Panc1 (cell line): ENCODE data around the gene CHCHD6. TPM values are rescaled to one million over a fixed set of nuclear protein-coding genes. Genes with fewer than 3 reads are reported as not detected.

Experiments
- ATAC-seq: fragments of 200-7000 bp; cut with Tn5 transposase; 2 replicates; pipeline ENCODE4 v1.9.1; 2020; ENCODE audit warnings: mild to moderate bottlenecking, moderate library complexity
- BruUV-seq: library from RNA; stranded (reverse); fragments of 400-500 nt; replicated peaks from 2 replicates; lab custom pipeline; 2021; lab: Mats Ljungman, UMichigan
- CTCF ChIA-PET: fragments of 300-600 bp; sonication (Branson Sonifier 250); formaldehyde crosslinking; loops from one replicate; lab custom pipeline; 2022; ENCODE audit warnings: antibody characterized with exemption; lab: Charles Lee
- POLR2A ChIA-PET: fragments of 300-600 bp; sonication (Branson Sonifier 250); formaldehyde crosslinking; loops from one replicate; lab custom pipeline; 2022; ENCODE audit warnings: antibody characterized with exemption; lab: Charles Lee
- DNase-seq: peaks from one replicate; pipeline ENCODE4 v3.0.0-alpha.2; 2010; ENCODE audit warnings: low read depth, low spot score
- H3K27ac ChIP-seq: 2 replicates; pipeline ENCODE4 v1.5.1; 2011; ENCODE audit warnings: mild to moderate bottlenecking, low read length, inconsistent platforms
- H3K27me3 ChIP-seq: fragments of 200-500 bp; sonication (Bioruptor generic); 2 replicates; pipeline ENCODE4 v1.6.0; 2014; ENCODE audit warnings: low read length, inconsistent platforms; ENCODE audit not compliant: control insufficient read depth, insufficient read depth
- H3K36me3 ChIP-seq: fragments of 200-500 bp; sonication (Bioruptor generic); 2 replicates; pipeline ENCODE4 v1.5.1; 2014; ENCODE audit warnings: inconsistent platforms, mild to moderate bottlenecking, low read length, moderate library complexity; ENCODE audit not compliant: control insufficient read depth, insufficient read depth
- H3K4me1 ChIP-seq: 2 replicates; pipeline ENCODE4 v1.5.1; 2011; ENCODE audit warnings: inconsistent platforms, mild to moderate bottlenecking, low read length, moderate library complexity; ENCODE audit not compliant: control insufficient read depth, insufficient read depth
- H3K4me3 ChIP-seq, 2 experiments: 2 replicates each; pipeline ENCODE4 v1.5.1; 2011 to 2012; ENCODE audit warnings: low read depth in 2 of 2, low read length in 2 of 2, mild to moderate bottlenecking in 2 of 2, inconsistent platforms in 1 of 2, moderate library complexity in 1 of 2
- H3K9me3 ChIP-seq: fragments of 200-500 bp; sonication (Bioruptor generic); 2 replicates; pipeline ENCODE4 v1.5.1; 2014; ENCODE audit warnings: low read depth, mild to moderate bottlenecking, inconsistent platforms, low read length, moderate library complexity; ENCODE audit not compliant: control insufficient read depth, insufficient read depth
- CTCF ChIP-seq: fragments of 450-650 bp; IDR thresholded peaks from 2 replicates; pipeline ENCODE4 v1.5.1; 2017; ENCODE audit warnings: mild to moderate bottlenecking
- POLR2AphosphoS5 ChIP-seq: IDR thresholded peaks from 2 replicates; pipeline ENCODE4 v1.6.1; 2012; ENCODE audit warnings: mild to moderate bottlenecking, low read depth, low read length, moderate library complexity
- SIN3A ChIP-seq: IDR thresholded peaks from 2 replicates; pipeline ENCODE4 v1.6.1; 2012; ENCODE audit warnings: low read depth, mild to moderate bottlenecking, low read length, moderate library complexity, borderline replicate concordance; ENCODE audit not compliant: insufficient read depth
- TCF7L2 ChIP-seq: IDR thresholded peaks from 2 replicates; pipeline ENCODE4 v1.6.1; 2011; ENCODE audit warnings: mild to moderate bottlenecking, low read depth, low read length, inconsistent platforms
- in situ Hi-C: cut with HindIII; loops from 2 replicates; pipeline ENCODE4 v1.10.0; 2016; ENCODE audit warnings: low sequenced_read_pairs, low pct_unique_long_range_greater_than_20kb
- intact Hi-C: fragments of 100-400 bp; cut with micrococcal nuclease; formaldehyde crosslinking; loops from one replicate; pipeline ENCODE4 v1.10.0; 2022; ENCODE audit not compliant: unreplicated experiment
- total RNA-seq: library from RNA; stranded (reverse); gene quantifications from one replicate; pipeline ENCODE4 v1.2.1, GENCODE V29; 2021; ENCODE audit not compliant: unreplicated experiment
- TF ChIP-seq, protein P1 (sequence below), 2 experiments: IDR thresholded peaks; 2 replicates each; pipeline ENCODE4 v1.6.1; 2011 to 2012; ENCODE audit warnings: low read depth in 2 of 2, control low read depth in 1 of 2, low read length in 1 of 2, mild to moderate bottlenecking in 1 of 2, moderate library complexity in 1 of 2; ENCODE audit not compliant: insufficient read depth in 1 of 2

CHCHD6 gene
- total RNA-seq, 1 experiment from 2014 or later = 31.5 TPM

DNA sequence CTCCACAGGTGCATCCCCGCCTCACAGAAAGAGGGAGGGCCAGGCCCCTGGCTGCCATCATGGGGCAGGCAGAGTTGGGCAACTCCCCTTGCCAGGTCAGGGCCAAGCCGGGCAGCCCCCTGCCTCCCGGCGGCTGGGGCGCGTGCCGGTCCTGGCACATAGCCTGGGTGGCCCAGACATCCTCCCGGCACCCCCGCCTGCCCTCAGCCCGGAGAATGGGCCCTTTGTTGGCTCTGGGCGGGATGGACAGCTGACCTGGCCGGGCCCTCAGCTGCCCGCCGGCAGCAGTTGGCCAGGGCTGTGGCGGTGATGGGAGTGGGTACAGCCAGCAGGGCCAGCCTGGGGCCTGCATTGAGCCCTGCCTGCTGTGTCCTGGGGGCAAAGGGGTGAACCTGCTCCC is 295.3 kb downstream of the CHCHD6 start:
- Histone ChIP-seq H3K27ac (no peak overlapping the region), H3K9me3 (no peaks in the 10 kb centered on the region), H3K4me3 (no peak overlapping the region), H3K27me3 (no peaks in the 10 kb centered on the region), H3K36me3 (no peaks in the 10 kb centered on the region), H3K4me1 (peaks cover 5% of the 10 kb centered on the region; the same call in 1 of the 2 replicates)
- ChIA-PET CTCF (no interaction called here), POLR2A (no interaction called here)
- no peak for DNase-seq
- no peak for ATAC-seq
- no TSS peak for BruUV-seq
- no peak for TF ChIP-seq CTCF
- TF ChIP-seq TCF7L2 = no peak
- TF ChIP-seq, protein P1, sequence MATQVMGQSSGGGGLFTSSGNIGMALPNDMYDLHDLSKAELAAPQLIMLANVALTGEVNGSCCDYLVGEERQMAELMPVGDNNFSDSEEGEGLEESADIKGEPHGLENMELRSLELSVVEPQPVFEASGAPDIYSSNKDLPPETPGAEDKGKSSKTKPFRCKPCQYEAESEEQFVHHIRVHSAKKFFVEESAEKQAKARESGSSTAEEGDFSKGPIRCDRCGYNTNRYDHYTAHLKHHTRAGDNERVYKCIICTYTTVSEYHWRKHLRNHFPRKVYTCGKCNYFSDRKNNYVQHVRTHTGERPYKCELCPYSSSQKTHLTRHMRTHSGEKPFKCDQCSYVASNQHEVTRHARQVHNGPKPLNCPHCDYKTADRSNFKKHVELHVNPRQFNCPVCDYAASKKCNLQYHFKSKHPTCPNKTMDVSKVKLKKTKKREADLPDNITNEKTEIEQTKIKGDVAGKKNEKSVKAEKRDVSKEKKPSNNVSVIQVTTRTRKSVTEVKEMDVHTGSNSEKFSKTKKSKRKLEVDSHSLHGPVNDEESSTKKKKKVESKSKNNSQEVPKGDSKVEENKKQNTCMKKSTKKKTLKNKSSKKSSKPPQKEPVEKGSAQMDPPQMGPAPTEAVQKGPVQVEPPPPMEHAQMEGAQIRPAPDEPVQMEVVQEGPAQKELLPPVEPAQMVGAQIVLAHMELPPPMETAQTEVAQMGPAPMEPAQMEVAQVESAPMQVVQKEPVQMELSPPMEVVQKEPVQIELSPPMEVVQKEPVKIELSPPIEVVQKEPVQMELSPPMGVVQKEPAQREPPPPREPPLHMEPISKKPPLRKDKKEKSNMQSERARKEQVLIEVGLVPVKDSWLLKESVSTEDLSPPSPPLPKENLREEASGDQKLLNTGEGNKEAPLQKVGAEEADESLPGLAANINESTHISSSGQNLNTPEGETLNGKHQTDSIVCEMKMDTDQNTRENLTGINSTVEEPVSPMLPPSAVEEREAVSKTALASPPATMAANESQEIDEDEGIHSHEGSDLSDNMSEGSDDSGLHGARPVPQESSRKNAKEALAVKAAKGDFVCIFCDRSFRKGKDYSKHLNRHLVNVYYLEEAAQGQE (IDR thresholded peaks at IDR 0.05; ENCODE audit: insufficient read depth in 1 of 2, low read depth in 2 of 2, low read length in 1 of 2) = no peak
- no peak for TF ChIP-seq POLR2AphosphoS5
- no peak for TF ChIP-seq SIN3A
- intact Hi-C loops (no loop called here), in situ Hi-C loops (no loop called here)

- ChIA-PET CTCF (no interaction called here), POLR2A (no interaction called here)
- H3K4me1 ChIP-seq = peaks cover 5% of the 10 kb centered on the region; the same call in 1 of the 2 replicates
- TF ChIP-seq POLR2AphosphoS5 = no peak
- TF ChIP-seq, protein P1 (IDR thresholded peaks at IDR 0.05; ENCODE audit: insufficient read depth in 1 of 2, low read depth in 2 of 2, low read length in 1 of 2) = no peak
- no peak for TF ChIP-seq TCF7L2
- no peak for TF ChIP-seq CTCF
- no peak for TF ChIP-seq SIN3A
- BruUV-seq = no TSS peak
- no peak for DNase-seq
- H3K9me3 ChIP-seq = no peaks in the 10 kb centered on the region
- no peaks in the 10 kb centered on the region for H3K36me3 ChIP-seq
- ATAC-seq = no peak
- in situ Hi-C loops (no loop called here), intact Hi-C loops (no loop called here)
- H3K4me3 ChIP-seq = no peak overlapping the region
- no peaks in the 10 kb centered on the region for H3K27me3 ChIP-seq
- H3K27ac ChIP-seq = no peak overlapping the region
These were observed 296.1 kb downstream of the CHCHD6 start for GRCh38 chr3:127000119-127000518.
